ENCODE results near the gene MAST3. TPM values are rescaled to one million over a fixed set of nuclear protein-coding genes. Genes with fewer than 3 reads are reported as not detected.
A peak's percentile ranks its signal among the peaks of the same experiment; 100 is the strongest.

Gene MAST3
- polyA plus RNA-seq, 3 donors = 6.8 to 34.0 (median 12.4) TPM

- peak overlapping the region; percentile 96 for H3K9ac ChIP-seq (ENCODE audit: insufficient read depth, low read length, poor library complexity, severe bottlenecking)
- Mint-ChIP-seq H3K9me3 (peaks cover 0 to 2% (median 0%) of the 10 kb centered on the region in 7 donors), H3K27ac (peak overlapping the region; percentile 100), H3K27me3 (ENCODE audit: low read depth in 3 of 3) (no peaks in the 10 kb centered on the region), H3K4me3 (peak overlapping the region; percentile 73 to 81), H3K36me3 (peaks cover 31 to 45% of the 10 kb centered on the region in 2 donors), H3K4me1 (peaks cover 67% of the 10 kb centered on the region)
- peaks cover 24 to 30% of the 10 kb centered on the region in 2 donors for H3K36me3 ChIP-seq (replicated peaks in 1 of 2; ENCODE audit: control insufficient read depth in 1 of 2, insufficient read depth in 2 of 2, low read length in 2 of 2)
- peaks cover 57% of the 10 kb centered on the region for H3K79me2 ChIP-seq (ENCODE audit: insufficient read depth, low read length)
- peaks cover 34% of the 10 kb centered on the region for H4K20me1 ChIP-seq (ENCODE audit: insufficient read depth, low read length)
- TF ChIP-seq, protein P1, sequence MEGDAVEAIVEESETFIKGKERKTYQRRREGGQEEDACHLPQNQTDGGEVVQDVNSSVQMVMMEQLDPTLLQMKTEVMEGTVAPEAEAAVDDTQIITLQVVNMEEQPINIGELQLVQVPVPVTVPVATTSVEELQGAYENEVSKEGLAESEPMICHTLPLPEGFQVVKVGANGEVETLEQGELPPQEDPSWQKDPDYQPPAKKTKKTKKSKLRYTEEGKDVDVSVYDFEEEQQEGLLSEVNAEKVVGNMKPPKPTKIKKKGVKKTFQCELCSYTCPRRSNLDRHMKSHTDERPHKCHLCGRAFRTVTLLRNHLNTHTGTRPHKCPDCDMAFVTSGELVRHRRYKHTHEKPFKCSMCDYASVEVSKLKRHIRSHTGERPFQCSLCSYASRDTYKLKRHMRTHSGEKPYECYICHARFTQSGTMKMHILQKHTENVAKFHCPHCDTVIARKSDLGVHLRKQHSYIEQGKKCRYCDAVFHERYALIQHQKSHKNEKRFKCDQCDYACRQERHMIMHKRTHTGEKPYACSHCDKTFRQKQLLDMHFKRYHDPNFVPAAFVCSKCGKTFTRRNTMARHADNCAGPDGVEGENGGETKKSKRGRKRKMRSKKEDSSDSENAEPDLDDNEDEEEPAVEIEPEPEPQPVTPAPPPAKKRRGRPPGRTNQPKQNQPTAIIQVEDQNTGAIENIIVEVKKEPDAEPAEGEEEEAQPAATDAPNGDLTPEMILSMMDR (IDR thresholded peaks at IDR 0.05) = no peak
- H3K4me2 ChIP-seq (replicated peaks; ENCODE audit: extremely low read depth, low read length, poor library complexity, severe bottlenecking) = peak overlapping the region; percentile 70
- peak overlapping the region in 1 of 3 experiments; percentile 100 for H3K4me3 ChIP-seq (replicated peaks in 1 of 3; ENCODE audit: low read depth in 2 of 3, low read length in 3 of 3)
- peaks cover 75 to 82% of the 10 kb centered on the region in 2 donors for H3K4me1 ChIP-seq (ENCODE audit: control insufficient read depth in 1 of 2, insufficient read depth in 2 of 2, low read length in 2 of 2)
- intact Hi-C loops (cut with micrococcal nuclease) = loop anchor here in 1 of 2 donors (5.0 kb wide), 1 partner anchor 221 kb away; no protein-coding TSS in a partner anchor
- no peaks in the 10 kb centered on the region for H3K27me3 ChIP-seq (ENCODE audit: control insufficient read depth in 2 of 2, insufficient read depth in 2 of 2, low read length in 2 of 2)
- peak overlapping the region; percentile 99 for H3K27ac ChIP-seq (ENCODE audit: low read depth in 1 of 2, low read length in 2 of 2)
- no peak overlapping the region for H2AFZ ChIP-seq (ENCODE audit: insufficient read depth, low read depth, low read length, poor library complexity, severe bottlenecking)
- WGBS (ENCODE audit: insufficient coverage) = 82% methylated on average over 7 of the region's 8 CpGs
- no peaks in the 10 kb centered on the region for H3K9me3 ChIP-seq (replicated peaks in 1 of 2; ENCODE audit: control insufficient read depth in 1 of 2, insufficient read depth in 1 of 2, low read length in 2 of 2)
- DNase-seq = peak; percentile 33 to 62 (median 45)
Observed at GRCh38 chr19:18171605-18172327, 74.2 kb downstream of the MAST3 start.

- Mint-ChIP-seq H3K4me3 (peak overlapping the region; percentile 46 to 98), H3K4me1 (peaks cover 74% of the 10 kb centered on the region), H3K27me3 (ENCODE audit: low read depth in 3 of 3) (no peaks in the 10 kb centered on the region), H3K27ac (peak overlapping the region; percentile 100), H3K9me3 (peaks cover 0 to 2% (median 0%) of the 10 kb centered on the region in 7 donors), H3K36me3 (peaks cover 31 to 45% of the 10 kb centered on the region in 2 donors)
- TF ChIP-seq, protein P1 (IDR thresholded peaks at IDR 0.05) = no peak
- H3K4me2 ChIP-seq (replicated peaks; ENCODE audit: extremely low read depth, low read length, poor library complexity, severe bottlenecking) = peak overlapping the region; percentile 93
- peaks cover 41% of the 10 kb centered on the region for H4K20me1 ChIP-seq (ENCODE audit: insufficient read depth, low read length)
- no peaks in the 10 kb centered on the region for H3K27me3 ChIP-seq (ENCODE audit: control insufficient read depth in 2 of 2, insufficient read depth in 2 of 2, low read length in 2 of 2)
- no peaks in the 10 kb centered on the region for H3K9me3 ChIP-seq (replicated peaks in 1 of 2; ENCODE audit: control insufficient read depth in 1 of 2, insufficient read depth in 1 of 2, low read length in 2 of 2)
- peaks cover 64% of the 10 kb centered on the region for H3K79me2 ChIP-seq (ENCODE audit: insufficient read depth, low read length)
- no peak overlapping the region for H2AFZ ChIP-seq (ENCODE audit: insufficient read depth, low read depth, low read length, poor library complexity, severe bottlenecking)
- no peak for DNase-seq
- intact Hi-C loops (cut with micrococcal nuclease) = loop anchor here in 1 of 2 donors (5.0 kb wide), 1 partner anchor 220 kb away; no protein-coding TSS in a partner anchor
- peaks cover 83 to 88% of the 10 kb centered on the region in 2 donors for H3K4me1 ChIP-seq (ENCODE audit: control insufficient read depth in 1 of 2, insufficient read depth in 2 of 2, low read length in 2 of 2)
- H3K9ac ChIP-seq (ENCODE audit: insufficient read depth, low read length, poor library complexity, severe bottlenecking) = peak overlapping the region; percentile 96
- no CpG with 5 or more reads among the region's 7 CpGs for WGBS (ENCODE audit: insufficient coverage)
- H3K36me3 ChIP-seq (replicated peaks in 1 of 2; ENCODE audit: control insufficient read depth in 1 of 2, insufficient read depth in 2 of 2, low read length in 2 of 2) = peaks cover 26 to 32% of the 10 kb centered on the region in 2 donors
- peak overlapping the region in 1 of 3 experiments; percentile 100 for H3K4me3 ChIP-seq (replicated peaks in 1 of 3; ENCODE audit: low read depth in 2 of 3, low read length in 3 of 3)
- peak overlapping the region; percentile 99 for H3K27ac ChIP-seq (ENCODE audit: low read depth in 1 of 2, low read length in 2 of 2)
Observed at GRCh38 chr19:18172331-18173053, 74.9 kb downstream of the MAST3 start.

Measured in CD14-positive monocyte (primary cell).